ENCODE results near the gene CPLX3.

GRCh38 chr15:74795966-74796625 is 30.3 kb upstream of the CPLX3 start:
- TF ChIP-seq CTCF (IDR thresholded peaks at IDR 0.05) (no peak), POLR2A (IDR thresholded peaks at IDR 0.05; ENCODE audit: low read depth) (no peak)

All from esophagus muscularis mucosa (tissue), 3 donors.